DMS53 (cell line): ENCODE data around the gene GCH1.
"Not testable (repeated sequence)": the region's sequence is repeated elsewhere in the genome, so short reads cannot be mapped to it uniquely, and the experiment has no call there.

Source experiments
- DNase-seq: peaks from one replicate; lab custom pipeline; 2025; lab: John Stamatoyannopoulos, UW

Gene GCH1, protein sequence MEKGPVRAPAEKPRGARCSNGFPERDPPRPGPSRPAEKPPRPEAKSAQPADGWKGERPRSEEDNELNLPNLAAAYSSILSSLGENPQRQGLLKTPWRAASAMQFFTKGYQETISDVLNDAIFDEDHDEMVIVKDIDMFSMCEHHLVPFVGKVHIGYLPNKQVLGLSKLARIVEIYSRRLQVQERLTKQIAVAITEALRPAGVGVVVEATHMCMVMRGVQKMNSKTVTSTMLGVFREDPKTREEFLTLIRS

DNA sequence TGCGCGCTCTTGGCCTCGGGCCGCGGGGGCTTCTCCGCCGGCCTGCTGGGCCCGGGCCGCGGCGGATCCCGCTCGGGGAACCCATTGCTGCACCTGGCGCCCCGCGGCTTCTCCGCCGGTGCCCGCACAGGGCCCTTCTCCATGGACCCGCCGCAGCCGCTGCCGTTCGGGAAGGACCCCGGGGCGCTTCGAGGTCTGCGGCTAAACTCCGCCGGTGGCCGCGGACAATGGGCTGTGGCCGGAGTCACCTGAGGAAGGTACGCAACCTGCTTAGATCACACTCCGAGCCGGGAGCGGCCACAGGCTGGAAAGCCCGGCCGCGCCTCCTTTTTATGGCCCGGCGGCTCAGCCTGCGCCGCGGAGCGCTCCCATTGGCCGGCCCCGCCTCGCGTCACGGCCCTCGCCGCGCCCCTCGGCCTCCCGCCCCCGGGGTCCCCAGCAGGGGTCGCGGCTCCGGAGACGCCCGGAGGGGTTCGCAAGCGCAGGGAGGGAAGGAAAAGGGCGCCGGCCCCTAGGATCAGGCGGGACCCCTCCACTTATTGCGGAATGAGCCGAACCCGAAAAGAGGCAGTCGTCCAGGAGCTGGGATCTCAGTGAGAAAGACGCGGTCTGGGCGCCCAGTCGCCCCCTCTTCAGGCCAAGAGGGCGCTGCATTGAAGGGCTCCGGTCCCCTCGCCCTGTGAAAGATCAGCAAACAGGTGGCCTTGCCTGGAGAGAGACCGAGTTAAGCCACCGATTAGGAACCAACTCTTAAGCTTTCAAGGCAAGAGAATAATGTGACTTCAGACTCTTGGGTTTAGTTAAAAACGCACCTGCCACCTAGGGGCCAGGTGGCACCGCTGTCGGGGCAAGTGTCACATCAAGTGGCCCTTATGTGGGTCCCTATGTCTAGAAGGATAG is at the start of gene GCH1:
TSS of gene GCH1 (minus strand) at position 306 of the 900 bp plus-strand sequence. CDS start at position 143, 163 bp downstream.
- peak; percentile 94 for DNase-seq

DNA sequence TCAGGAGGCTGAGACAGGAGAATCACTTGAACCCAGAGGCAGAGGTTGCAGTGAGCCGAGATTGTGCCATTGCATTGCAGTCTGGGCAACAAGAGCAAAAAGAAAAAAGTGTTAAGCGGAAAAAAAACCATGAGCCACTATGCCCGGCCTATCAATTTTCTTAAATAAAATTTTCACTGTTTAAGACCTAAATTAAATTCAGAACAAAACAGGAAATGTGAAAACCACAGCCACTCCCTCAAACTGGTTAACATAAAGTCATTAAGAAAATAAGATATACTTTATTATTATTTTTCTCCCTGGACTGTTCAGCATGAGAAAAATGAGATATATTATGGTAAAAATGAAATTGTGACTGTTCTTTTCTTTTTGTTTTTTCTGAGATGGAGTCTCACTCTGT is 44.6 kb upstream of the GCH1 start:
- DNase-seq = no peak

DNA sequence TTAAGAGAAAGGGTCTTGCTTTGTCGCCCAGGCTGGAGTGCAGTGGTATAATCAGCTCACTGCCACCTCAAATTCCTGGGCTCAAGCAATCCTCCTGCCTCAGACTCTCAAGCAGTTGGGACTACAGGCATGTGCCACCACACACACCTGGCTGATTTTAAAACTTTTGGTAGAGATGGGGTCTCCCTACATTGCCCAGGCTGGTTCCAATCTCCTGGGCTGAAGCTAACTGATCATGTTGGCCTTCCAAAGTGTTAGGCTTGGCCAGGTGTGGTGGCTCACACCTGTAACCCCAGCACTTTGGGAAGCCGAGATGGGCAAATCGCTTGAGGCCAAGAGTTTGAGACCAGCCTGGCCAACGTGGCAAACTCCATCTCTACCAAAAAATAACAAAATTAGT is 43.9 kb upstream of the GCH1 start:
- no peak for DNase-seq

DNA sequence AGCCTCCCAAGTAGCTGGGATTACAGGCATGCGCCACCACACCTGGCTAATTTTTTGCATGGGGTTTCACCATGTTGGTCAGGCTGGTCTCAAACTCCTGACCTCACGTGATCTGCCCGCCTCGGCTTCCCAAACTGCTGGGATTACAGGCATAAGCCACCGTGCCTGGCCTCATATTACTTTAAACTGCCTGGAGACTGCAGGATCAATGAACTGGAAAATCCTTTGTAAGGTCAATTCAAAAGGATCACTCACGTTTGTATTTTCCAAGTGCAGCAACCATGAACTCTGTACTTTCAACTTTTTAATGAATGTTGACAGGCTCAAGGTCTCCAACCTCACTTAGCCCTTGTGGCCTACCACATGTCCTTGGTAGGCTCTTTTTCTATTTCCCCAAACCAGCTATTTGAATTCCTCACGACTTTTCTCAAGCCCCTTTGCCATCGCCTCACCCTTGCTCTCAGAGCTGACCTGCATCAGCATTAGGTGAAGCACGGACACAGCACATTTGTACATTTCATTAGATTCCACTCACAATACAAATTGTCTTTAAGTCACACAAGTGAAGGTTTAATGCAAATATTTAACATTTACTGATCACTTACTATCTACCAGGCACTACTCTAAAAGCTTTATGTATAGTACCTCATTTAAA is 42.2 kb upstream of the GCH1 start:
- no peak for DNase-seq

DNA sequence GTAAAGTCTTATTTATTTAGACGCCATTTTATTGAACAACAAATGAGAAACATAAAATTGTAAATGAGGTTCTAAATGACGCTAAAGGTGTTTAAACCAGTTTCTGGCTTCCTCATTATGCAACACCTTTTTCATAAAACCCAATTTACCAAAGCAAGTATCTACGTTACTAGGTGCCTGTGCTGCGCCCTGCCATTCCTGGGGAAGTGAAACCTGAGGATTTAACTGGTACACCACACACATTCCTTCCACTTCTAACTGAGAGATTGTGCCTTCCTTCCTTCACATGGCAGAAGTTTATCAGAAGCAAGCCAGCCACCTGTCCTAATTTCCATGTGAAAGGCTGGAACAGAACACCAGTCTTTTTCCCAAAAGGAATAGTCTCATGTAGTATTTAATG is 40.3 kb upstream of the GCH1 start:
- DNase-seq = no peak

DNA sequence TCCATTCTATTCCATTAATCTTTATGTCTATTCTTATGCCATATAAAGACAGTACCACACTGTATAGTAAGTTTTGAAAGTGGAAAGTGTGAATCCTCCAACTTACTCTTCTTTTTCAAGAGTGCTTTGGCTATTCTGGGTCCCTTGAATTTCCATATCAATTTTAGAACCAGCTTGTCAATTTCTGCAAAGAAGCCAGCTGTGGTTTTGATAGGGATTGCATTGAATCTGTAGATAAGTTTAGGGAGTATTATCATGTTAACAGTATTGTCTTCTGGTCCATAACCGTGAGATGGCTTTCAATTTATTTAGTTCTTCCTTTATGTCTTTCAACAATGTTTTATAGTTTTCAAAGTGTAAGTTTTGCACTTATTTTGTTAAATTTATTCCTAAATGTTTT is 34.2 kb upstream of the GCH1 start:
- no peak for DNase-seq

DNA sequence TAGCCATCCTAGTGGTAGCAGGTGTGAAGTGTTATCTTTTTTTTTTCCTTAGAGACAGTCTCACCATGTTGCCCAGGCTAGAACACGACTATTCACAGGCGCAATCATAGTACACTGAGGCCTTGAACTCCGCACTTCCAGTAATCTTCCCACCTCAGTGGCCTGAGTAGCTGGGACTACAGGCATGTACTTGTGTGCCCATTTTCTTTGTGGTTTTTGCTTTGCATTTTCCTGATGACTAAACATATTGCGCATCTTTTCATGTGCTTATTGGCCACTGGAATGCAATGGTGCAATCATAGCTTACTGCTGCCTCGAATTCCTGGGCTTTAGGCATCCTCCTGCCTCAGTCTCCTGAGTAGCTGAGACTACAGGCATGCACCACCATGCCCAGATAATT is 33.3 kb upstream of the GCH1 start:
- DNase-seq = no peak

DNA sequence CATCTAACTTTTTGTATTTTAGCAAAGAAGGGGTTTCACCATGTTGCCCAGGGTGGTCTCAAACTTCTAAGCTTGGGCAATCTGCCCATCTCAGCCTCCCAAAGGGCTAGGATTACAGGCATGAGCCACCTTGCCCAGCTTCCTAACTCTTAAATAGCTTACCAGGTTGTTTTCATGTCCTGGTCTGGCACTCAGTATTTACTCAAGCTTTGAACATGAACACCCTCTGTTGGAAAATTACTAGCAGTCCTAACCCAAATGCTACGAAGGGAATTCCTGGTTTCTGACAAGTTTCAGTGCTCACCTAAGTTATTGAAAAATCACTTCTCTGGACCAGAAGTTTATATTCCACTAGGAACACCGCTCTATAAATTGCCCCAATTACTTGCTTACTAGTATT is 32.5 kb upstream of the GCH1 start:
- DNase-seq = no peak

DNA sequence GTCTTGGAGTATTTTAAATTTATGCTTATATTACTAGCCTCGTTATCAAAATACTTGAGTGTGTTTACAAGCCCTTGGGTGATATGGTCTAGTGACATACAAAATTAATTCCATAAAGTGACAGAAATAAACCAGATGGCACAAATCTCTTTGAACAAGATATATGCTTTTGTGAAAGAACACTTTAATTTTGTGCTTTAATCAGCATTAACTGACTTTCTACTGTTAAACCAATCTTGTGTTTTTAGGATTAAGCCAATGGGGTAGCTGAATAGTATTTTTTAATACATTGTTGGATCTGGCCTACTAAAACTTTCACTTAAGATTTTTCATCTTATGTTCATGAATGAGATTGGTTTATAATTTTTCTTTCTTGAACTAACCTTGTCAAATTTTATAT is 30.4 kb upstream of the GCH1 start:
- no peak for DNase-seq

DNA sequence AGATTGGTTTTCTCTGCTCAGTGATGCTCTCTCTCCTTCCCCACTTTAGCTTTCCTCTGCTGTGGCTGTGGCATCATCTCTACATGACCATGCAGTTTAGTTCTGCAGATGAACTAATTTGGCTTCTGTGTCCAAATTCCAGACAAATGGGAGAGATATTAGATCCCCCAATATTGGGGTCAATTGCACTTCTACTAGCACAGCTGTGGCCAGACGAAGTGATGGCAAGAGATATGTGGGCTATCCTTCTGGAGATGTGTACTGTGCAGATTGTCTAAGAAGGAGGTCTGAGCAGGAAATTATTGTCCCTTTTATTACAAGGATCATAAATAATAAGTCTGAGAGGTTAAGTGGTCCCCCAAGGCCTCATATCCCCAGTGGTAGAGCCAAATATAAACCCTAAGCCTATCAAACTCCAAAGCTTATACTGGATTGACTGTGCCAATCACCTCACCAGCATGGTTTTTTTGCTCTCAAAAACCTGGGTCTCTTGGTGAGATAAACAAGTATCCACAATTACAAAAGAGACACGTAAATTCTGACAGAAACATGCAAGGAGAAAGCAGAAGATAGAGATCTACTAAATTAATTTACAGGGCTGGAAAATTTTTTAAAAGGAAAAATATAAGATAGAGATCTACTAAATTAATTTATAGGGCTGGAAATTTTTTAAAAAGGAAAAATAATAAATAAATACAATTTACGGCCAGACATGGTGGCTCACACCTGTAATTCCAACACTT is 29.1 kb upstream of the GCH1 start:
- DNase-seq = no peak

DNA sequence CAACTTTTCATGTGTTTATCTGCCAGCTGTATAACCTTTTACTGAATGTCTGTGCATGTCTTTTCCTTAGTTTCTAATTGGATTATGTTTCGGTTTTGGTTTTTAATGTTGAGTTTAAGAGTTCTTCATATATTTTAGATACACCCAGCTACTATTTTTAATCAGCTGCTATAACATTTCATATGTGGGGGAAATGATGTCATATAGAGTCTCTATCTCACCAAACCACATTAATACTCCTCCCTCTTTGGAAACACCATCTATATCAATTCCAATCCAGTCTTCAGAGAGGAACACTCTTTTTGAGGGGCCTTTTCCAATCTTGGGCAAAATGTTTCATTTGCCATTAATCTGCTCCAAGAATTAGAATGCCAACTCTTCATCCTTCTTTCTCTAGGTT is 28.5 kb upstream of the GCH1 start:
- DNase-seq = no peak

DNA sequence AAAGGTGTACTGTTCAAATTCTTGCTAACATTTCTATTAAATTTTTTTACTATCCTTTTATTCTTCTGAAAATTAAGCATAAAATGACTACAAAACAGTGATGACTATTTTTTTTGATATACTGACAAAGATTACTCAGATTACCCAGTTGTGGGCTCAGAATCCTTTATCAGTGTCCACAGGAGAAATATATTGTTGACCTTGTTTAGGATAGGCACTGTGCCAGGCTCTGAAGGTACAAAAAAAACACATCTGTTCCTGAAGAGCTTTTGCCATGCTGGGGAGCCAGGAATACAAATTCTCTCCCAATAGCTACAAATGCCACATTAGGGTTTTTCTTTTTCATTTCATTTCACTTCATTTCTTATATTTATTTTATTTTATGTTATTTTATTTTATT is 26.9 kb upstream of the GCH1 start:
- no peak for DNase-seq

DNA sequence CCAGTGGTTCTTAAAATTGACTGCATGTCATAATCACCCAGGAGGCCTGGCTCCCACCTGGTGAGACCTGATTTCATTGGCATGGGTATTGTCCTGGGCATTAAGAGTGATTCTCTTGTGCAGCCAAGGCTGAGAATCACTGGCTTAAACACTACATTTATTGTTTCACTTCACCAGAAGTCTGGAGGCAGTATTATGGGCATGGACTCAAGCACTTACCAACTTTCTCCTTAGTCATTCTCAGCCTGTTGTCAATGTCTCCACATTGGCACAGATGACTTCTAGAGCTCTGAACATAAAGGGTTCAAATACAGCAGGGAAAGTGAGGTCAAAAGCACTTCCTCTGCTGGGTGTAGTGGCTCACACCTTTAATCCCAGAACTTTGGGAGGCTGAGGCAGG is 25.6 kb upstream of the GCH1 start:
- no peak for DNase-seq

DNA sequence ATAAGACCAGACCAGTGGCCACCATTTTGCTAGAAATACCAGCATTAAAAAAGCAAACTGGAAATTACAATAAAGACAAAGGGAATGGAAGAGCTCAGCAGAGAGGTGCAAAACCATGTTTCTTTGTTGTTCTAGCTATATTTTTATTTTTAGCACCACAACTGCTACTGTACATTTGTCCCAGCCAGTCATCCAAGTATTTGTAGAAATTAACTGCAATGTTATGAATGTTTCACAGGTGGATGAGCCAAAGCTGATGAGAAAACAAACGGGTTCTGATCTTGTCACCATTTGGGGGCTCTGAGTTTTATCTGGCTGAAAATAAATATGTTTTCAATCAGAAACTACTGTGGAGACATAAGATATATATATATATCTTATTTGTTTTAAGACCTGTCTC is 24.9 kb upstream of the GCH1 start:
- no peak for DNase-seq

DNA sequence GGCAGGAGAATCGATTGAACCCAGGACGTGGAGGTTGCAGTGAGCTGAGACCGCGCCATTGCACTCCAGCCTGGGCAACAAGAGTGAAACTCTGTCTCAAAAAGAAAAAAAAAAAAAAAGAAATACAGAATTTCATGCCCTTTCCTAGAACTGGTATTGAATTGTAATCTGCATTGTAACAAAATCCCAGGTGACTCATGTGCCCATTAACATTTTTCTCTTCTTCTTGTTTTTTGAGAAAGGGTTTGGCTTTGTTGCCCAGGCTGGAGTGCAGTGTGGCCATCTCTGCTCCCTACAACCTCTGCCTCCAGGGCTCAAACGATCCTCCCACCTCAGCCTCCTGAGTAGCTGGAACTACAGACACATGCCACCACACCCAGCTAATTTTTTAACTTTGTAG is 23.9 kb upstream of the GCH1 start:
- DNase-seq = peak; percentile 14

DNA sequence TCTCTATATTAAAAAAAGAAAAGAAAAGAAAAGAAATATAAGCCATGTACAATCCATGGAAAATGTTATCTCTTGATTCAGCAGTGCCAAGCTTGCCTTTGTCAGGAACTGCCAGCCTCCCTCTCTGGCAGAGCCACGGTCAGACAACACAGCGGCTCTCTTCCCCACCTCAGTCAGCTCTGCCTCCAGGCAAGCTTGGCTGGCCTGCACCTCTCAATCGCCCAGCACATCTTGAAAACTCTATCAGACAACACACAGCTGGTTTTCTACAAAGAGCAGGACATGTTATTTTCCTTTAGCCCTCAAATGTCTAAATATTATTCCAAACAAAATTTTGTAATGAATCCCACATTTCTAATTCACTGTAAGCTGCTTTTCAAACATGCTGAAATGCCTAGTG is 20.0 kb upstream of the GCH1 start:
- DNase-seq = no peak

DNA sequence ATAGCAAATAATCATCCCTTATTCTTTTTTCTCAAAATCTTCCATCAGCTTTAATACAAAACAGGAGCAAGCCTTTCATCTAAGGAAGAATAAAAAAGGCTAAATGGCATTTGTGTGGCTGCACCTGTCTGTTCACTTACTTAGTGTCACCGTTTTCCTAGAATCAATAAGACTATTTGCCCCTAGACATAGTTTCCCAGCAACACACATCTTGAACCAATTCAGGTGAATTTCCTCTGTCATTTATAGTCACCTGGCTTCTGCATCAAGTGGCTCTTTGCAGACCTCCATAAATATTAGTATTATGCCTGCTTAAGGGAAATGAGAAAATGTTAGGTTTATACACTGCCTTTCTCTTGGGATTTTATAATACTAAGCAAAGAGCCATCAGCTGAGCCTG is 17.4 kb upstream of the GCH1 start:
- peak; percentile 84 for DNase-seq

DNA sequence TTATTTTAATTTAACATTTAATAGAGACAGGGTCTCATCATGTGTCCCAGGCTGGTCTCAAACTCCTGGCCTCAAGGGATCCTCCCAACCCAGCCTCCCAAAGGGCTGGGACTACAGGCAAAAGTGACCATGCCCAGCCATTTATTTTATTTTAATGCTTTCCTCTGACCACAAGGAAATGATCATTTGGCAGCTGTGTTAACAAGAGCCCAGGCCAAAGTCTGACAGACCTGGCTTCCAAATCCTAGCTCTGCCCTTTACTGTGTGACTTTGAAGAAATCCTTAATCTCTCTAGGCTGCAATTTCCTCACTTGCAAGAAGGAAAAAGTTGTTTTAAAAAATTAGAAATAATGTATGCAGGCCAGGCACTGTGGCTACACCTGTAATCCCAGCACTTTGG is 16.7 kb upstream of the GCH1 start:
- peak; percentile 46 for DNase-seq

DNA sequence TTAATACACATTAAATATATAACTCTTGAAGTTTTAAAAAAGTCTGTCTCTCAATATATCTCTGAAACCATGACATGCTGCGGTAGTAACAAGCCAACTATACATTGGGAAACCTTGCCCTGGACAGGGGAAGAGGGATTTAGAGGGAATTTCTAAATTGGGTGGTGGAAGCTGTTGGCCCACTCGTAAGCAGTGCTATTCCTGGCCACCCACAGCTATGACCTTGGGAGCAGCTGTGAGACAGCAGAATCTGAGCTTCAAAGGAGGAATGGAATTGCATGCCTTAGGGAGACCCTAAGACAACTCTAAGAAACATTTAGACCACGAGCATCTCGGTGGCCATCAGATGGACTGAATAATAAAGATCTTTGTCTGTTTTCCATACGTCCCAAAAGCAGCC is 15.8 kb upstream of the GCH1 start:
- DNase-seq = no peak

DNA sequence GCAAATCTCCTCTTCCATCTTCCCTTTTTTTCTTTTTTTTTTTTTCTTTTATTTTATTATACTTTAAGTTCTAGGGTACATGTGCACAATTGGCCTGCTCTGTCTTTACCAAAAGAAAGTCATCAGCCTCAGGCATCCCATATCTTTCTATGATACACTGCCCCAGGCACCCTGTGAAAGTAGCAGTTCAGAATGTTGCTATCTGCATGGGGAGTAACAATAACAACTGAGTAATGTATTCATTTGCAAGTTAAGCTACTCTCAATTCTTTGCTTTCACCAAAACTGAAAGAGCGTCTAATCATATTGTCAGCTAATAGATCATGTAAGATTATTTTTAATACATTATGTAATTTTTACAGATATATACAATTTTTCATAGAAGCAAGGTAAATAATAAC is 13.5 kb upstream of the GCH1 start:
- DNase-seq = no peak

DNA sequence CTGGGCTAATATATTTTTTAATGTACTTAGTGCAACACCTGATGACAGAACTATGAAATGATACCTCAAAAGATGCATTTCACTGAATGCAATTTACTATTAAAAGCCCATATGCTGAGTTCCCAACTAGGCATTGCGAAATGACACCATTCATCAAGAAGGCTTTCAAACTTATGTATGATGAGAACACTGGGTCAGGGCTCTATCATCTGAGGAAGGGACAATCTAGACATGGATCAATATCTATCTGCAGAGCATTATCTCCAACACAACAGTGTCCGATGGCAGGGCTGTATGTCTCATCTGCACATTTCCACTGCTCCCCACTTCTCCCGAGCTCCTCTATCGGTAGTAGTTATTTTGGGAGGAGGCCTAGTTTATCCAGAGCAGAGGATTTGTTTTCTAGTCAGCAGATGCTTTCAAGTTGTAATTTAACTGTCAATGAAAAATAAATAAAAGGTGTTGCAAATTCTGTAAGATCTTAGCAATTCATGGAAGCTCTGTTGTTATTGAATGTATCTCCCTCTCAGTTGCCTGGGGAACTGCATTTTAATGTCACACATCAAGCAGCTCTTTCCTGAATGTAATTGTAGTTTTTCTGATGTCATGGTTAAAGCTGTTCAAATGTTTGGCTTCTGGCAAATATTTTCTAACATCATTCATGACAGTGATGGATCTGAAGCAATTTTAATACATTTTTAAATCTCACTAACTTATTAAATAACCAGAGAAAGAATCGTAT is 7.4 kb upstream of the GCH1 start:
- peak; percentile 53 for DNase-seq

DNA sequence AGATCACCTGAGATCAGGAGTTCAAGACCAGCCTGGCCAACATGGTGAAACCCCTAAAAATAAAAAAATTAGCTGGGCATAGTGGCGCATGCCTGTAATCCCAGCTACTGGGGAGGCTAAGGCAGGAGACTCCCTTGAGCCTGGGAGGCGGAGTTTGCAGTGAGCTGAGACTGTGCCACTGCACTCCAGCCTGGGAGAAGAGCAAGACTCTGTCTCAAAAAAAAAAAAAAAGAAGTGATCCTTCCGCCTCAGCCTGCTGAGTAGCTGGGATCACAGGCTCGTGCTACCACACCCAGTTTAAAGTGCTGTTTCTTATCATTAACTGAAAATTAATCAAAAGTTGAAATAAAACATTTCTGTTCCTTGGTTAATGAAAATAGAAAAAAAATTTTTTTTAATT is 6.3 kb upstream of the GCH1 start:
- DNase-seq = not testable (repeated sequence)
